Pancreas (tissue), 10 donors: ENCODE data around the gene CHRDL2. TPM values are rescaled to one million over a fixed set of nuclear protein-coding genes. Genes with fewer than 3 reads are reported as not detected.

Experiments used
- ATAC-seq, 4 donors: fragments of 200-7000 bp; cut with Tn5 transposase; one replicate each; pipeline versions ENCODE4 v1.8.0 to v1.9.1; 2020; ENCODE audit warnings: mild to moderate bottlenecking in 4 of 4, moderate library complexity in 4 of 4
- DNase-seq, 6 donors: peaks; one replicate each; pipeline ENCODE4 v3.0.0-alpha.2; 2020
- FAIRE-seq: peaks from 2 replicates; lab custom pipeline; 2012; peaks lifted over from hg19 to GRCh38; lab: Jason Lieb, UNC
- H3K27ac ChIP-seq, 4 donors: fragments of 200-600 bp; sonication (generic); 1 replicate in 3 of 4; 2 replicates in 1 of 4; pipeline versions ENCODE4 v1.5.0 to v1.8.0; 2020
- H3K27me3 ChIP-seq, 4 donors: fragments of 200-600 bp; one replicate each; pipeline ENCODE4 v1.8.0; 2021
- H3K36me3 ChIP-seq, 3 donors: fragments of 200-600 bp; sonication (generic) in 1 of 3; one replicate each; pipeline versions ENCODE4 v1.5.0 to v1.8.0; 2020 to 2021
- H3K4me1 ChIP-seq, 3 donors: fragments of 200-600 bp; one replicate each; pipeline ENCODE4 v1.8.0; 2021
- H3K4me3 ChIP-seq, 4 donors: fragments of 200-600 bp; sonication (generic) in 2 of 4; one replicate each; pipeline versions ENCODE4 v1.5.0 to v1.8.0; 2020 to 2021
- H3K9me3 ChIP-seq, 4 donors: fragments of 200-600 bp; one replicate each; pipeline ENCODE4 v1.8.0; 2021
- WGBS, 2 donors: extraction: QIAGEN DNeasy Blood & Tissue Kit; methylation state at CpG; one replicate each; pipeline ENCODE4 v1.1.7; 2013; 5-methylcytosine and 5-hydroxymethylcytosine counted together
- intact Hi-C, 3 donors: fragments of 100-400 bp; cut with DNase I; formaldehyde crosslinking; loops; one replicate each; pipeline versions ENCODE4 v1.11.1 to v1.14.2; 2022
- polyA plus RNA-seq, 2 donors: library from polyadenylated mRNA; stranded (reverse); fragments of 200-250 nt; gene quantifications; one replicate each; pipeline ENCODE4 v1.2.3, GENCODE V29; 2013
- total RNA-seq, 6 donors: library from RNA; stranded (reverse); fragmentation: NEBNext Ultra II Directional in 4 of 6; extraction: Animal tissue kit (Norgen Biotek cat#: 25700) in 4 of 6; gene quantifications; one replicate each; pipeline versions ENCODE4 v1.2.1 to v1.2.4, GENCODE V29; 2021 to 2023
- TF ChIP-seq, protein P1 (sequence below), 4 donors: fragments of 200-600 bp; sonication (generic) in 3 of 4; IDR thresholded peaks; one replicate each; pipeline versions ENCODE4 v1.5.0 to v1.8.0; 2021; ENCODE audit warnings: antibody characterized with exemption in 4 of 4
- donor health status: healthy with polysubstance abuse.
- donor health status: DM: no; HTN: no; CAD: no; lungs with moderate emphysema.
- donor health status: DM: no; HTN: no; CAD: no.
- donor health status: control.
- donor health status: control.
- donor health status: Bipolar disorder and iron deficiency.
- donor health status: DM: yes; HTN: yes; CAD: no.
- donor health status: DM: no; HTN: no; CAD: no.
- donor health status: DM: no; HTN: no; CAD: no.
- donor health status: DM: yes; HTN: yes; CAD: no.

CHRDL2 gene
- total and polyA plus RNA-seq, 8 donors: 0.72 to 6.9 (median 2.0) TPM; not detected in 1

- H3K27me3 ChIP-seq: no peaks in the 10 kb centered on the region
- TF ChIP-seq, protein P1, sequence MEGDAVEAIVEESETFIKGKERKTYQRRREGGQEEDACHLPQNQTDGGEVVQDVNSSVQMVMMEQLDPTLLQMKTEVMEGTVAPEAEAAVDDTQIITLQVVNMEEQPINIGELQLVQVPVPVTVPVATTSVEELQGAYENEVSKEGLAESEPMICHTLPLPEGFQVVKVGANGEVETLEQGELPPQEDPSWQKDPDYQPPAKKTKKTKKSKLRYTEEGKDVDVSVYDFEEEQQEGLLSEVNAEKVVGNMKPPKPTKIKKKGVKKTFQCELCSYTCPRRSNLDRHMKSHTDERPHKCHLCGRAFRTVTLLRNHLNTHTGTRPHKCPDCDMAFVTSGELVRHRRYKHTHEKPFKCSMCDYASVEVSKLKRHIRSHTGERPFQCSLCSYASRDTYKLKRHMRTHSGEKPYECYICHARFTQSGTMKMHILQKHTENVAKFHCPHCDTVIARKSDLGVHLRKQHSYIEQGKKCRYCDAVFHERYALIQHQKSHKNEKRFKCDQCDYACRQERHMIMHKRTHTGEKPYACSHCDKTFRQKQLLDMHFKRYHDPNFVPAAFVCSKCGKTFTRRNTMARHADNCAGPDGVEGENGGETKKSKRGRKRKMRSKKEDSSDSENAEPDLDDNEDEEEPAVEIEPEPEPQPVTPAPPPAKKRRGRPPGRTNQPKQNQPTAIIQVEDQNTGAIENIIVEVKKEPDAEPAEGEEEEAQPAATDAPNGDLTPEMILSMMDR (IDR thresholded peaks at IDR 0.05): no peak
- DNase-seq (no peak), ATAC-seq (no peak), FAIRE-seq (no peak)
- 92 to 93% methylated on average over 11 of the region's 11 CpGs for WGBS, 2 donors
- no peaks in the 10 kb centered on the region for H3K36me3 ChIP-seq
- no peak overlapping the region for H3K4me3 ChIP-seq
- no peaks in the 10 kb centered on the region for H3K9me3 ChIP-seq
- H3K4me1 ChIP-seq: peaks cover 7 to 20% (median 17%) of the 10 kb centered on the region in 3 donors
- intact Hi-C loops: no loop called here
- H3K27ac ChIP-seq: peak overlapping the region in 2 of 4 donors; percentile 87 to 94
These were observed 35.4 kb downstream of the CHRDL2 start for GRCh38 chr11:74695705-74696280.

GRCh38 chr11:74694136-74694930 lies 36.9 kb downstream of the CHRDL2 start:
- 75 to 83% methylated on average over 10 of the region's 10 CpGs for WGBS, 2 donors
- no peak for ATAC-seq
- intact Hi-C loops: no loop called here
- Histone ChIP-seq H3K27me3 (no peaks in the 10 kb centered on the region), H3K9me3 (no peaks in the 10 kb centered on the region), H3K27ac (no peak overlapping the region), H3K36me3 (no peaks in the 10 kb centered on the region), H3K4me1 (peaks cover 7 to 20% (median 17%) of the 10 kb centered on the region in 3 donors), H3K4me3 (no peak overlapping the region)
- TF ChIP-seq, protein P1 (IDR thresholded peaks at IDR 0.05): no peak
- no peak for FAIRE-seq
- no peak for DNase-seq

GRCh38 chr11:74693531-74693930 lies 37.7 kb downstream of the CHRDL2 start:
- H3K36me3 ChIP-seq: no peaks in the 10 kb centered on the region
- H3K27me3 ChIP-seq: no peaks in the 10 kb centered on the region
- no peak for DNase-seq
- H3K9me3 ChIP-seq: no peaks in the 10 kb centered on the region
- H3K4me1 ChIP-seq: peaks cover 7 to 17% (median 17%) of the 10 kb centered on the region in 3 donors
- WGBS, 2 donors: 81 to 91% methylated on average over 5 of the region's 5 CpGs
- TF ChIP-seq, protein P1 (IDR thresholded peaks at IDR 0.05): no peak
- intact Hi-C loops: no loop called here
- H3K27ac ChIP-seq: no peak overlapping the region
- no peak overlapping the region for H3K4me3 ChIP-seq
- ATAC-seq: no peak
- no peak for FAIRE-seq

DNA sequence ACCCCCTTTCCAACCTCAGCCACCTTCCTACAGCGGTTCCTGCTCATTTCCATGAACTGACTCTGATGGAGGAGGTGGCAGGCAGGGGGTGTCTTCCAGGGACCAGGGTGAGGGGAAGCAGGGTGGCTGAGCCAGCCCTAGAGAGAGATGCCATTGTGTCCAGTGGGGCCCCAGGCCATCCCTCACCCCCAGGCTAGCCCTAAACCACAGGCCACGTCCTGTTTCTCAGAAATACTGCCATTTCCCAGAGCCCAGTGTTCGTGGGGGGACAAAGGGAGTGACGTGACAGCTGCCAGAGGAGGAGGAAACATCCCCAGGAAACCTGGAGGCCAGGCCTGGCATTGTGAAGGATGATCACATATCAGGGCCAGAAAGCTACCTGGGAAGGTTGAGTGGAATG lies 39.5 kb downstream of the CHRDL2 start:
- no peak overlapping the region for H3K27ac ChIP-seq
- no peaks in the 10 kb centered on the region for H3K9me3 ChIP-seq
- intact Hi-C loops: no loop called here
- TF ChIP-seq, protein P1 (IDR thresholded peaks at IDR 0.05): no peak
- WGBS, 2 donors: 68 to 83% methylated on average over 4 of the region's 4 CpGs
- no peaks in the 10 kb centered on the region for H3K36me3 ChIP-seq
- H3K27me3 ChIP-seq: no peaks in the 10 kb centered on the region
- no peak for DNase-seq
- FAIRE-seq: no peak
- no peak for ATAC-seq
- H3K4me3 ChIP-seq: no peak overlapping the region
- peaks cover 4 to 9% (median 7%) of the 10 kb centered on the region in 3 donors for H3K4me1 ChIP-seq

- Histone ChIP-seq H3K4me1 (no peaks in the 10 kb centered on the region), H3K4me3 (no peak overlapping the region), H3K36me3 (no peaks in the 10 kb centered on the region), H3K27me3 (no peaks in the 10 kb centered on the region), H3K27ac (no peak overlapping the region), H3K9me3 (no peaks in the 10 kb centered on the region)
- no peak for FAIRE-seq
- intact Hi-C loops: no loop called here
- no peak for ATAC-seq
- 98 to 99% methylated on average over 4 of the region's 4 CpGs for WGBS, 2 donors
- TF ChIP-seq, protein P1 (IDR thresholded peaks at IDR 0.05): no peak
- DNase-seq: no peak
These were observed 41.6 kb downstream of the CHRDL2 start for GRCh38 chr11:74689666-74690065.
